NCI-H524 (cell line): ENCODE data around the gene RBM4.
"Not testable (repeated sequence)": the region's sequence is repeated elsewhere in the genome, so short reads cannot be mapped to it uniquely, and the experiment has no call there.

ENCODE experiments used
- DNase-seq, 2 experiments: peaks; one replicate each; lab custom pipeline; 2025; lab: John Stamatoyannopoulos, UW

The RBM4 gene

DNA sequence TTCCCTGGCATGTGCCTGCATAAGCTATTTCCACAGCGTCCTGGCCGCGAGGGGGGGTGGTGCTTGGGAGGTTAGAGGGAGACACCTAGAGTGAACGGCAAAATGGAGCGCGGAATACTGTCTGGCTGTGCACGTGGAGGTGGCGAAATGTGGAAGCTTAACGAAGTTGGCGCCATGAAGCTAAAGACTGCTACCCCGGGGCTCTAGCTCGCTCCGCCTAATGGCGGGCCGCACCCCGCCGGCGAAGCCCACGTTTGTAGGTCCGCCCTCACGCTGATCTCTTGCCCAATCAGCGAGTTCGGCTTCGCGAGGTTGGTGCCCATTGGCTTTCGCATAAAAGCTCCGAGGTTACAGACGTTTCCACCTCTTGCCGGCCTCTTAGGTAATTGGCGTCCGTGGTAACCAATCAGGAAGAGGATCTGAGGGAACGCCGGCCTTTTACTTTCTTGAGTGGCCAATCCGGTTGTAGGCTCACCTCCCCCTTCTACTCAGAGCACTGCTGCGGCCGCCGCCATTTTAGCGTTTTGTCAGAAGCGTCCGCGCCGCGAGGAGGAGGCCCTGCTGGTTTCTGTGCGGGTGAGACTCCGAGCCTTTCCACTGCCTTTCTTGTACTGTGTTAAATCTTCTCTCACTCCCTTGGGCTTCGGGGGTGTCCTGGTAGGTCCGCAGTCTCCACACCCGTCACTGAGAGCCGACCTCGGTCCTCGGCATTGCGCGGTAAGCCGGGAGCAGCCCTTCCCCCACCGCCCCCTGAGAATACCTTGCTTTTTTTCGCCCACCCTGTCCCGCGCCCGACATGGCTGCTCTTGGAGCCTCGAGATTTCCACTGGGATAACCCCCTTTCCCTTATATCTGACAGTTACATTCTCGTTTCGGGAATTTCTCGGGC, at the start of gene RBM4:
RBM4 (plus strand) TSS at position 527 of the 889 bp plus-strand sequence. CDS start 1,009 bp downstream, outside the sequence.
- DNase-seq, result peak; percentile 98 to 100

DNA sequence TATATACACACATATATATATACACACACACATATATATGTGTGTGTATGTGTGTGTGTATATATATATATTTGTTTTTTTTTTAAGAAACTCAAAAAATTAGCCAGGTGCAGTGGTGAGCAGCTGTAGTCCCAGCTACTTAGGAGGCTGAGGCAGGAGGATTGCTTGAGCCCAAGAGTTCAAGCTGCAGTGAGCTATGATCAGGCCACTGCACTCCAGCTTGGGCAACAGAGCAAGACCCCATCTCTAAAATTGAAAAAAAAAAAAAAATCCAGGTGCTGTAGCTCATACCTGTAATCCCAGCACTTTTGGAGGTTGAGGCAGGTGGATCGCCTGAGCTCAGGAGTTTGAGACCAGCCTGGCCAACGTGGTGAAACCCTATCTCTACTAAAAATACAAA, 49.2 kb upstream of the RBM4 start:
- DNase-seq, result not testable (repeated sequence)

GRCh38 chr11:66589996-66590675, 48.4 kb upstream of the RBM4 start:
- DNase-seq, result no peak

GRCh38 chr11:66591175-66591574, 47.3 kb upstream of the RBM4 start:
- DNase-seq, result no peak

DNA sequence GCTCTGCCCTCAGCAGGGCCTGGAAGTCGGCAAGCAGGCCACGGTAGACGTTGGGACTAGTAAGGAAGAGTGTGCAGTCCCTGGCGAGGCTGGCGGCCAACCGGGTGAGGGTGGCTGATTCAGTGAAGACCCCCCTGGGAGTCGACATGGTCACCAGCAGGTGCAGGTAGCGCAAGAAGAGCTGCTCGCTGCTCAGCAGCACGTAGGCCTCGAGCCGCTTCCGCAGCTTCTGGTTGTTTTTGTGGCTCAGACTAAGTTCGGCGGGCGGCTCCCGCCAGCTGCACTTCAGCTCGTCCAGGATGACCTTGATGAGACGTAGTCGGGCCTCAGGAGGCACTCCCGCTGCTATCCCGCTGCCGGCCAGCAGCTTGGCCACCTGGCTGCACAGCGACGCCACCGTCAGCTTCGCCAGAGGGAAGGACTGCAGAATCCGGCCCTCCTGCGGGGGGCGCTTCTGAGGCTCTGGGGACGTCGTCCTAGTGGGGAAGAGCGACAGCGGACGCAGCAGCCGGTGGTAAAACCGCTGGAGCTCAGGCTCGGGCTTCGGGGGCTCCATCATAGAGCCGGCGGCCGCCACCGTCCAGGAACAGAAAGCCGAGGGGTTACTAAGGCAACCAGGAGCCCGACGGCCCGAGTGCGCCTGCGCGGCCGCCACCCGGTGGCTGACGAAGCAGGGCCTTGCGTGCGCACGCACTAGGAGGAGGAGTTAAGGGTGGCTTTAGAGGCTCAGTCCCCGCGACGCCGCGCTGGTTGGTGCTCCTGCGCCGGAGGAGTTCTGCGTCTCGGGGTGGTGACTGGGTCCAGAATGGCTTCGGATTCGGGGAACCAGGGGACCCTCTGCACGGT, 45.8 kb upstream of the RBM4 start, which contains the start of the genes CCDC87 and CCS:
CCDC87 (minus strand) TSS at position 607 of the 846 bp plus-strand sequence; CDS start at position 559, 48 bp downstream.
CCS (plus strand) TSS at position 729 of the 846 bp plus-strand sequence; CDS start at position 806, 77 bp downstream.
- peak; percentile 91 to 95 for DNase-seq

- DNase-seq, result no peak
Measured at GRCh38 chr11:66593303-66593635, 45.2 kb upstream of the RBM4 start.

- DNase-seq, result no peak
Measured at GRCh38 chr11:66593650-66594049, 44.9 kb upstream of the RBM4 start.

DNA sequence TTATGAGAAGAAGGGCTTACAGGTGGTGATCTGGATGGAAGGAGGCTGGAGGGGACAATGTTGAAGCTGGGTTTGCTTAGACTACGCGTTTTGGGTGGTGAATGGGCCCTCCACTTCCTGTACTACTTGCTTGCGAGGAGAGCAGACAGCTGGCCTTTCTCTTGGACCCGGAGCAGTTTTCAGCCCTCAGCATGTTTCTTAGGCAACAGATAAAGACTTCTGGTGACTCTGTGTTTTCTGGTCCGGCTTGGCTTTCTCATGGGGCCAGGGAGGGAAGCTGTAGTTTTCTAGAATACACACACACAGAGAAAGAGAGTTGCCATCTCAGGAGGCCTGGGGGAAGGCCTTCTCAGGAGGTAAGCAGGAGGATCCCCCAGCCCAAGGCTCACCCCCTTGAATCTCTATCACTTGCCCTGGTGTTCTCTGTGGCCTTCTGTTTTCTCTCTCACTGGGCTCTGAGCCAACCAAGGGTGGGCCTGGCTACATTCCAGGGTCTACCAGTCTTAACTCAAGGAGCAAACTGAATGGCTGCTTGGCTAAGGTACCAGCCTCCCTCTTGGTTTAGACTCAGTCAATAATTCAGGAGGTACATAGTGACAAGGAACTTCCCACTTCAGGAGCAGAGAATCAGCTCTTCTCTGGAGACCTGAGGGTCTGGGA, 43.1 kb upstream of the RBM4 start:
- no peak for DNase-seq

DNA sequence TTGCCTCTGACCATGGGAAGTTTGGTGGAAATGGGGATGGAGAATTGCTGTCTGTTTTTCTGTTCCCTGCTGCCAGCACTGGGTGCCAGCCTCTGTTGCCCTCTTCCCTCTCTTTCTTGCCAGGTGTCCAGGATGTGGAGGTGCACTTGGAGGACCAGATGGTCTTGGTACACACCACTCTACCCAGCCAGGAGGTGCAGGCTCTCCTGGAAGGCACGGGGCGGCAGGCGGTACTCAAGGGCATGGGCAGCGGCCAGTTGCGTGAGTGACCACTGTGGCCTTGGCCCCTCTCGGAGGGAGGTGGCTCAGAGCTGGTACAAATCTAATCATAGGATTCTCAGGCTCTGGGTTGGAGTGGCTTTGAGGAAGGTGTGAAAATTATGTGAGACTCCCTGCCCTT, 39.5 kb upstream of the RBM4 start:
- no peak for DNase-seq

DNA sequence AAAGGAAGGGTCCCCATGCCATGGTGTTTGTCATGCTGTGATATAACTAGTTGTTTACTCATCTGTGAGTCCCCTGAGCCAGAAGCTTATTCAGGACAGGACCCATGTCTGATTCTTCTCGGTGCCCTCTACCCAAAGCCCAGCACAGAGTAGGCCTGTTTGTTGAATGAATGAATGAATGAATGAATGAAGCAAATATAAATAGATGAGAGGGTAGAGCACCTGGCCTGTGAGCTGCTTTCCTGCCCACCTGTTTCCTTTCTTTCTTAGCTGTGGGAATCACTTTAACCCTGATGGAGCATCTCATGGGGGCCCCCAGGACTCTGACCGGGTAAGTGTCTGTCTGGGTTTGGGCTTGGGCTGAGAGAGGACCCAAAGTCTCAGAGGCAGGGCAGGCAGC, 38.3 kb upstream of the RBM4 start:
- DNase-seq, result no peak

DNA sequence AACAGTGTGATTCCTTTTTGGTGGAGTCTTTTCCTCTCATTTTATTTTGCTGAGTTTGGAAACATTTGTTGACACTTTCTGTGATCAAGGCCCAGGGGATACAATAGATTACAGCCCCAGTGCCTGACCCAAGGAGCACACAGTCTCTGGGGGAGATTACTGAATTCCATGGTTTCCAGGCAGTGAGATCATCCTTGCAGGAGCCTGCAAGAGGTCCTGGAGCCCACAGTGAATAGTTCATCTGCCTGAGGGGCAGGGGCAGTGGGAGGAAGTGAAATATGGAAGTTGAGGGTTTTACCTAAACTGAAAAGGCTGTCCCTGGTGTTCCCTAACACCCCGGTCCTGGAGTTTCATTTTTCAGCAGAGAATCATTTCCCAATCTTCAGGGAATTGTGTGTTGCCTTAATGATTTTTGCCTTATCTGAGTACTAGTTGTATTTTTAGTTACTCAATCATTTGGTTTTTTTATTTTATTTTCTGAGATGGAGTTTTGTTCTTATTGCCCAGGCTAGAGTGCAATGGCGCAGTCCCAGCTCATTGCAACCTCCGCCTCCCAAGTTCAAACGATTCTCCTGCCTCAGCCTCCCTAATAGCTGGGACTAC, 37.8 kb upstream of the RBM4 start:
- no peak for DNase-seq

GRCh38 chr11:66603072-66603471, 35.4 kb upstream of the RBM4 start:
- no peak for DNase-seq

GRCh38 chr11:66604155-66604554, 34.3 kb upstream of the RBM4 start:
- no peak for DNase-seq

- not testable (repeated sequence) for DNase-seq
Measured at GRCh38 chr11:66606608-66607007, 31.9 kb upstream of the RBM4 start.

DNA sequence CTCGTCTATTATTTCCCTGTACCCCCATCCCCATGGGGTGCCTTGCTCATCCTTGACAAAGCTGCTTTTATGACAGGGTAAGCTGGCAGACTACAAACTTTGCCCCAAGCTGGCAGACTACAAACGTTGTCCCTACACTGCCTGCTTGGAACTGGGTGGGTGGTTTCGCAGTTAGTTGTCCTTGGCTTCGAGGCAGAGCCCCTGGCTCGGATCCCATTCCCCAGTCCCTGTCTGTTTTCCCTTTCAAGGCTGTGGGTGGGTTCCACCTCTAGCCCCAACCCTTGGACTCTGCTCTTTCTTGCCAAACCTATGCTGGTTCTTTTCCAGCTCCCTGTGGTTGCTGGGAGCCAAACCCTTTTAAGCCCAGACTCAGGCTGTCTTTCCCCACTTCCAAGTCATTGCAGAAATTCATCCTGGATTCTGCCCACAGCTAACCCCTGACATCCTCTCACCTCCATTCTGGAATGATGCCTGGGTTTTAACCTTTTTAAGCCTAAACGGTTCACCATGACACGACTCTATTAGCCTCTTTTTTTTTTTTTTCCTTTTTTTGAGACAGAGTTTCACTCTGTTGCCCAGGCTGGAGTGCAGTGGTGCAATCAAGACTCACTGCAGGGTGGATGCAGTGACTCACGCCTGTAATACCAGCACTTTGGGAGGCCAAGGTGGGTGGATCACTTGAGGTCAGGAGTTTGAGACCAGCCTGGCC, 31.2 kb upstream of the RBM4 start:
- no peak for DNase-seq

DNA sequence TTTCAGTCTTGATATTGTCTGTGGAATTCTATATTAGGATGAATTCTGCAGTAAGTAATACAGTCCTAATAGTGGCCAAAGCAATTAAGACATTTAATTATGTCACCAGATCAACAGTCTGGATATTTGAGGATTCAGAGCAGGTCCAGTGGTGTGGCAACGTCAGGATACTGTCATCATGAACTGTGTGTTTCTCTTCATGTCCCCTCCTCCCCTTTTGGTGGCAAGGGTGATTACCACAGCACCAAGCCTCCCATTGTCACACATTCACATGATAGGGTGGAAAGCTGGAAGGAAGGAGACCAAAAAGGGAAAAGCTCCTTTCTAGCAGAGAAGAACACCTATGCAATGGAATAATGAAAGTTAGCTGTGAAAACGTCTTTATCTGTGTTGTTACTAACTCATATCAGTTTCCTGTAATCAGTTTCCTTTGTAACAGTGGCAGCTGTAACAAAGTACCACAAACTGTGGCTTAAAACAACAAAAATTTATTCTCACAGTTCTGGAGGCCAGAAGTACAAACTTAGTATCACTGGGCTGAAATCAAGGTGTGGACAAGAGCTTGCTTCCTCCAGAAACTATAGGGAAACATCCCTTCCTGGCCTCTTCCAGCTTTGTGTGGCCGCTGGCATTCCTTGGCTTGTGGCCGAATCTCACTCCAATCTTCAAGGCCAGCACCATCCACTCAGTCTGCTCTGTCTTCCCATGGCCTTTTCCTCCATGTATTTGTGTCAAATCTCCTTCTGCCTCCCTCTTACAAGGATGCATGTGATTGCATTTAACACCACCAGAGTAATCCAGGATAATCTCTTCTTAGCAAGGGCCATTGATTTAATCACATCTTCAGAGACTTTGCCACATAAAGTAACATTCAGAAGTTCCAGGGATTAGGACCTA, 28.5 kb upstream of the RBM4 start:
- DNase-seq, result peak in 1 of 2 experiments; percentile 41

DNA sequence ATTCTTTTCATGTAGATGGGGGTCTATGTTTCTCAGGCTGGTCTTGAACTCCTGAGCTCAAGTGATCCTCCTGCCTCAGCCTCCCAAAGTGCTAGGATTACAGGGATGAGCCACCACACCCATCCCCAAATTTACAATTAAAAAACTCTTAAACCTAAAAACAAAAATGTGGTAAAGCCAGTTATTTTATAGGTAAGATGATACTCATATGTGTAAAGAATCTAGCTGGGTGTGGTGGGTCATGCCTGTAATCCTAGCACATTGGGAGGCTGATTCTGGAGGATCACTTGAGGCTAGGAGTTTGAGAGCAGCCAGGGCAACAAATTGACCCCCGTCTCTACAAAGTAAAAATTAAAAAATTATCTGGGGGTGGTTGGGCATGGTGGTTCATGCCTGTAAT, 26.0 kb upstream of the RBM4 start:
- DNase-seq, result no peak

GRCh38 chr11:66614073-66614472, 24.4 kb upstream of the RBM4 start:
- DNase-seq, result no peak

GRCh38 chr11:66616379-66617154, 21.9 kb upstream of the RBM4 start, which contains the start of gene RBM14:
TSS of gene RBM14 (plus strand) at chr11:66616630. CDS start at chr11:66616721, 91 bp downstream.
- DNase-seq, result peak; percentile 99
